GM23338 (cell line): Measurements from ENCODE around the gene TMEM179B. TPM values are rescaled to one million over a fixed set of nuclear protein-coding genes. Genes with fewer than 3 reads are reported as not detected.
A peak's percentile ranks its signal among the peaks of the same experiment; 100 is the strongest.

Experiments used
- ATAC-seq: fragments of 200-7000 bp; cut with Tn5 transposase; 3 replicates; pipeline ENCODE4 v1.9.1; 2020
- DNase-seq: peaks from one replicate; pipeline ENCODE4 v3.0.0-alpha.2; 2015; ENCODE audit warnings: low spot score
- H2AFZ ChIP-seq: fragments of 200-600 bp; sonication (generic); 2 replicates; pipeline ENCODE4 v1.8.0; 2016; ENCODE audit warnings: antibody characterized with exemption, mild to moderate bottlenecking, moderate library complexity
- H3F3A ChIP-seq: fragments of 200-600 bp; sonication (generic); replicated peaks from 2 replicates; pipeline ENCODE4 v1.8.0; 2017; ENCODE audit warnings: antibody characterized with exemption, mixed run types, low read depth
- H3K27ac ChIP-seq: fragments of 200-600 bp; sonication (generic); 2 replicates; pipeline ENCODE4 v1.6.1; 2016; ENCODE audit warnings: low read depth
- H3K27me3 ChIP-seq: fragments of 200-600 bp; sonication (generic); 2 replicates; pipeline ENCODE4 v1.8.0; 2016; ENCODE audit warnings: mild to moderate bottlenecking, mixed run types, moderate library complexity; ENCODE audit not compliant: insufficient read depth
- H3K36me3 ChIP-seq: fragments of 200-600 bp; sonication (generic); 2 replicates; pipeline ENCODE4 v1.8.0; 2016; ENCODE audit warnings: mild to moderate bottlenecking; ENCODE audit not compliant: insufficient read depth
- H3K4me1 ChIP-seq: fragments of 200-600 bp; sonication (generic); 2 replicates; pipeline ENCODE4 v1.8.0; 2016; ENCODE audit warnings: mild to moderate bottlenecking, moderate library complexity; ENCODE audit not compliant: insufficient read depth
- H3K4me2 ChIP-seq: fragments of 200-600 bp; sonication (generic); 2 replicates; pipeline ENCODE4 v1.7.1; 2017; ENCODE audit warnings: mixed run types
- H3K4me3 ChIP-seq: fragments of 200-600 bp; sonication (generic); 2 replicates; pipeline ENCODE4 v1.6.1; 2016; ENCODE audit warnings: mixed run types
- H3K79me2 ChIP-seq: fragments of 200-600 bp; sonication (generic); replicated peaks from 2 replicates; pipeline ENCODE4 v1.8.0; 2017; ENCODE audit warnings: mild to moderate bottlenecking; ENCODE audit not compliant: insufficient read depth
- H3K9me2 ChIP-seq: fragments of 200-600 bp; sonication (generic); 2 replicates; pipeline ENCODE4 v1.8.0; 2017; ENCODE audit not compliant: insufficient read depth
- H4K20me1 ChIP-seq: fragments of 200-600 bp; sonication (generic); replicated peaks from 2 replicates; pipeline ENCODE4 v1.8.0; 2017; ENCODE audit warnings: mild to moderate bottlenecking; ENCODE audit not compliant: insufficient read depth
- H3K27ac Mint-ChIP-seq: 2 replicates; pipeline ENCODE4 v1.8.0; 2020; ENCODE audit warnings: inconsistent platforms, mild to moderate bottlenecking, moderate library complexity, mixed read lengths
- H3K27me3 Mint-ChIP-seq: 3 replicates; pipeline ENCODE4 v1.8.0; 2022; ENCODE audit warnings: low read depth, mild to moderate bottlenecking, moderate library complexity, mixed read lengths, inconsistent platforms; ENCODE audit not compliant: insufficient read depth, poor library complexity
- H3K36me3 Mint-ChIP-seq: 3 replicates; pipeline ENCODE4 v1.8.0; 2021; ENCODE audit warnings: low read depth, mild to moderate bottlenecking, inconsistent platforms, moderate library complexity, mixed read lengths
- H3K4me1 Mint-ChIP-seq: 3 replicates; pipeline ENCODE4 v1.8.0; 2020; ENCODE audit warnings: mild to moderate bottlenecking, inconsistent platforms, mixed read lengths
- H3K4me3 Mint-ChIP-seq: 3 replicates; pipeline ENCODE4 v1.8.0; 2021; ENCODE audit warnings: moderate library complexity, mild to moderate bottlenecking, inconsistent platforms, mixed read lengths
- H3K9me3 Mint-ChIP-seq: 3 replicates; pipeline ENCODE4 v1.8.0; 2020; ENCODE audit warnings: moderate library complexity, mild to moderate bottlenecking, inconsistent platforms, mixed read lengths
- CTCF ChIP-seq, 2 experiments: fragments of 200-600 bp in 1 of 2; sonication (generic) in 1 of 2; conservative IDR thresholded peaks; 2 replicates each; pipeline versions ENCODE4 v1.5.1 to v1.6.1; 2016 to 2017; ENCODE audit warnings: antibody characterized with exemption in 2 of 2, low read depth in 2 of 2, mild to moderate bottlenecking in 2 of 2, moderate library complexity in 1 of 2
- EZH2phosphoT487 ChIP-seq: fragments of 200-600 bp; sonication (generic); IDR thresholded peaks from one replicate; pipeline ENCODE4 v1.8.1; 2018; ENCODE audit warnings: antibody characterized with exemption; ENCODE audit not compliant: unreplicated experiment
- NANOG ChIP-seq: IDR thresholded peaks from 2 replicates; pipeline ENCODE4 v1.6.1; 2016; ENCODE audit warnings: antibody characterized with exemption, borderline replicate concordance
- POLR2AphosphoS5 ChIP-seq: IDR thresholded peaks from 2 replicates; pipeline ENCODE4 v1.6.1; 2016; ENCODE audit warnings: antibody characterized with exemption, low read depth
- ZNF331 ChIP-seq: fragments of 250-450 bp; sonication (Bioruptor Pico); IDR thresholded peaks from 2 replicates; pipeline ENCODE4 v1.5.0; 2020; ENCODE audit warnings: low read depth, mild to moderate bottlenecking, moderate library complexity
- polyA plus RNA-seq: library from polyadenylated mRNA; unstranded; fragments of >200 nt; fragmentation: Nextera tagmentation; extraction: Ambion mirVana; gene quantifications from 2 replicates; pipeline ENCODE4 v1.2.1, GENCODE V29; 2016
- total RNA-seq: library from RNA; depleted of rRNA; stranded (reverse); fragments of >200 nt; shearing (Covaris generic); gene quantifications from 2 replicates; pipeline ENCODE4 v1.2.3, GENCODE V29; 2014
- TF ChIP-seq, protein P1 (sequence below): fragments of 250-450 bp; sonication (Bioruptor Pico); IDR thresholded peaks from 2 replicates; pipeline ENCODE4 v1.5.0; 2020; ENCODE audit warnings: mild to moderate bottlenecking, moderate library complexity

TMEM179B gene
- total and polyA plus RNA-seq, 2 experiments from 2014 or later, result 16.9 to 17.5 TPM

- TF ChIP-seq CTCF (conservative IDR thresholded peaks at IDR 0.05; ENCODE audit: low read depth in 2 of 2) (no peak), ZNF331 (no peak)
These were observed 13.9 kb downstream of the TMEM179B start (continued) for GRCh38 chr11:62801071-62801470.

DNA sequence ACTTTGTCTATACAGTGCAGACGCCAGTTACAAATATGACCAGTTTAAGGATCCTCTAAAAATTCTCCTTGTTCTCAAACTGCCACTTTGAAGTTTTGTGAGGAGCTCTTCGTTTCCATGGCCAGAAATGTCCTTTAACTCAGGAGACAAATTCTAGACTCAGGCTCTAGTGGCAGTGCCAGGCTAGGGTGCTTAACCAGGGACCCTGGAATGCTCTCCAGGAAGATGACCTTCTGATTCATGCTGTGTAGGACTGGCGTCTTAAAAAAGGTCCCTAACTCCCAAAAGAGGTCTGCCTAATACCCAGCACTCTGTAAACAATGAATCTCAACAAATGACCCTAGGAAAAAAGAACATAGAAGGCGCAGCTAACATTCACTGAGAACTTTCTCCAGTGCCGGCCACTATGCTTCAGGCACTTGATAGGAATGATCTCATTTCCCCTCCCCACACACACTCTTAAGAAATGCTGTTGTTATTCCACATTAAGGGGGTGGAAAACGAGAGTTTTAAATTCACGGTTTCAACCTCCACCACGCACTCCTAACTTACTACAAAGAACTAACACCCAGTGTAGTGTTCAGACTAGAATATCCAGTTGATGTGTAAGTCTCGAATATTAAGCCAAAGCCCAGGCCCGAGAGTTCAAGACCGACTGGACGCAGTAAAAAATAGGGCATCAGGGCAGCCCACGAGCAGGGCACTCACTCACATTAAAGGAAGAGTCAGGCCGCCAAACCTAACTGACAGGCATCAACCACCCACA lies 17.3 kb downstream of the TMEM179B start:
- Histone ChIP-seq H3K9me2 (no peaks in the 10 kb centered on the region), H2AFZ (peak overlapping the region; percentile 59; the same call in 1 of the 2 replicates), H3K4me2 (peak overlapping the region; percentile 89), H3K4me3 (peak overlapping the region; percentile 73), H4K20me1 (peaks cover 10% of the 10 kb centered on the region), H3K4me1 (peaks cover 14% of the 10 kb centered on the region; the same call in 1 of the 2 replicates), H3K27me3 (no peaks in the 10 kb centered on the region), H3K79me2 (peaks cover 27% of the 10 kb centered on the region), H3K36me3 (peaks cover 27% of the 10 kb centered on the region; the same call in 1 of the 2 replicates), H3F3A (peaks cover 12% of the 10 kb centered on the region), H3K27ac (peak overlapping the region; percentile 39; the same call in 1 of the 2 replicates)
- no peak for TF ChIP-seq ZNF331
- TF ChIP-seq, protein P1, sequence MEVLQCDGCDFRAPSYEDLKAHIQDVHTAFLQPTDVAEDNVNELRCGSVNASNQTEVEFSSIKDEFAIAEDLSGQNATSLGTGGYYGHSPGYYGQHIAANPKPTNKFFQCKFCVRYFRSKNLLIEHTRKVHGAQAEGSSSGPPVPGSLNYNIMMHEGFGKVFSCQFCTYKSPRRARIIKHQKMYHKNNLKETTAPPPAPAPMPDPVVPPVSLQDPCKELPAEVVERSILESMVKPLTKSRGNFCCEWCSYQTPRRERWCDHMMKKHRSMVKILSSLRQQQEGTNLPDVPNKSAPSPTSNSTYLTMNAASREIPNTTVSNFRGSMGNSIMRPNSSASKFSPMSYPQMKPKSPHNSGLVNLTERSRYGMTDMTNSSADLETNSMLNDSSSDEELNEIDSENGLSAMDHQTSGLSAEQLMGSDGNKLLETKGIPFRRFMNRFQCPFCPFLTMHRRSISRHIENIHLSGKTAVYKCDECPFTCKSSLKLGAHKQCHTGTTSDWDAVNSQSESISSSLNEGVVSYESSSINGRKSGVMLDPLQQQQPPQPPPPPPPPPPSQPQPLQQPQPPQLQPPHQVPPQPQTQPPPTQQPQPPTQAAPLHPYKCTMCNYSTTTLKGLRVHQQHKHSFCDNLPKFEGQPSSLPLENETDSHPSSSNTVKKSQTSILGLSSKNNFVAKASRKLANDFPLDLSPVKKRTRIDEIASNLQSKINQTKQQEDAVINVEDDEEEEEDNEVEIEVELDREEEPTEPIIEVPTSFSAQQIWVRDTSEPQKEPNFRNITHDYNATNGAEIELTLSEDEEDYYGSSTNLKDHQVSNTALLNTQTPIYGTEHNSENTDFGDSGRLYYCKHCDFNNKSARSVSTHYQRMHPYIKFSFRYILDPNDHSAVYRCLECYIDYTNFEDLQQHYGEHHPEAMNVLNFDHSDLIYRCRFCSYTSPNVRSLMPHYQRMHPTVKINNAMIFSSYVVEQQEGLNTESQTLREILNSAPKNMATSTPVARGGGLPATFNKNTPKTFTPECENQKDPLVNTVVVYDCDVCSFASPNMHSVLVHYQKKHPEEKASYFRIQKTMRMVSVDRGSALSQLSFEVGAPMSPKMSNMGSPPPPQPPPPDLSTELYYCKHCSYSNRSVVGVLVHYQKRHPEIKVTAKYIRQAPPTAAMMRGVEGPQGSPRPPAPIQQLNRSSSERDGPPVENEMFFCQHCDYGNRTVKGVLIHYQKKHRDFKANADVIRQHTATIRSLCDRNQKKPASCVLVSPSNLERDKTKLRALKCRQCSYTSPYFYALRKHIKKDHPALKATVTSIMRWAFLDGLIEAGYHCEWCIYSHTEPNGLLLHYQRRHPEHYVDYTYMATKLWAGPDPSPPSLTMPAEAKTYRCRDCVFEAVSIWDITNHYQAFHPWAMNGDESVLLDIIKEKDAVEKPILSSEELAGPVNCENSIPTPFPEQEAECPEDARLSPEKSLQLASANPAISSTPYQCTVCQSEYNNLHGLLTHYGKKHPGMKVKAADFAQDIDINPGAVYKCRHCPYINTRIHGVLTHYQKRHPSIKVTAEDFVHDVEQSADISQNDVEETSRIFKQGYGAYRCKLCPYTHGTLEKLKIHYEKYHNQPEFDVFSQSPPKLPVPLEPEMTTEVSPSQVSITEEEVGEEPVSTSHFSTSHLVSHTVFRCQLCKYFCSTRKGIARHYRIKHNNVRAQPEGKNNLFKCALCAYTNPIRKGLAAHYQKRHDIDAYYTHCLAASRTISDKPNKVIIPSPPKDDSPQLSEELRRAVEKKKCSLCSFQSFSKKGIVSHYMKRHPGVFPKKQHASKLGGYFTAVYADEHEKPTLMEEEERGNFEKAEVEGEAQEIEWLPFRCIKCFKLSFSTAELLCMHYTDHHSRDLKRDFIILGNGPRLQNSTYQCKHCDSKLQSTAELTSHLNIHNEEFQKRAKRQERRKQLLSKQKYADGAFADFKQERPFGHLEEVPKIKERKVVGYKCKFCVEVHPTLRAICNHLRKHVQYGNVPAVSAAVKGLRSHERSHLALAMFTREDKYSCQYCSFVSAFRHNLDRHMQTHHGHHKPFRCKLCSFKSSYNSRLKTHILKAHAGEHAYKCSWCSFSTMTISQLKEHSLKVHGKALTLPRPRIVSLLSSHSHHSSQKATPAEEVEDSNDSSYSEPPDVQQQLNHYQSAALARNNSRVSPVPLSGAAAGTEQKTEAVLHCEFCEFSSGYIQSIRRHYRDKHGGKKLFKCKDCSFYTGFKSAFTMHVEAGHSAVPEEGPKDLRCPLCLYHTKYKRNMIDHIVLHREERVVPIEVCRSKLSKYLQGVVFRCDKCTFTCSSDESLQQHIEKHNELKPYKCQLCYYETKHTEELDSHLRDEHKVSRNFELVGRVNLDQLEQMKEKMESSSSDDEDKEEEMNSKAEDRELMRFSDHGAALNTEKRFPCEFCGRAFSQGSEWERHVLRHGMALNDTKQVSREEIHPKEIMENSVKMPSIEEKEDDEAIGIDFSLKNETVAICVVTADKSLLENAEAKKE (CRISPR knock-in tag), result no peak
- no peak for TF ChIP-seq EZH2phosphoT487
- TF ChIP-seq POLR2AphosphoS5, result no peak
- TF ChIP-seq NANOG, result no peak
- no peak for DNase-seq
- ATAC-seq, result no peak
- Mint-ChIP-seq H3K36me3 (peaks cover 39% of the 10 kb centered on the region), H3K27ac (peak overlapping the region; percentile 68; the same call in 1 of the 2 replicates), H3K27me3 (peaks cover 7% of the 10 kb centered on the region), H3K9me3 (no peaks in the 10 kb centered on the region), H3K4me1 (peaks cover 18% of the 10 kb centered on the region), H3K4me3 (peak overlapping the region; percentile 97)
